Thyroid gland (tissue), 4 donors: ENCODE results near the gene PARD3. TPM values are rescaled to one million over a fixed set of nuclear protein-coding genes. Genes with fewer than 3 reads are reported as not detected.
"Not testable (repeated sequence)": the region's sequence is repeated elsewhere in the genome, so short reads cannot be mapped to it uniquely, and the experiment has no call there.

ENCODE experiments used
- DNase-seq, 2 donors: peaks; one replicate each; pipeline ENCODE4 v3.0.0-alpha.2; 2019
- H3K27ac ChIP-seq, 3 donors: fragments of 200-600 bp; sonication (generic); 1 replicate in 2 of 3; 2 replicates in 1 of 3; pipeline ENCODE4 v1.5.1; 2016 to 2019; ENCODE audit warnings: mild to moderate bottlenecking in 1 of 3, moderate library complexity in 1 of 3
- H3K27me3 ChIP-seq: fragments of 200-600 bp; sonication (generic); one replicate; pipeline ENCODE4 v1.5.1; 2019
- H3K36me3 ChIP-seq, 2 donors: fragments of 200-600 bp; sonication (generic); one replicate each; pipeline ENCODE4 v1.5.1; 2016 to 2019
- H3K4me1 ChIP-seq, 2 donors: fragments of 200-600 bp; sonication (generic); one replicate each; pipeline ENCODE4 v1.5.1; 2017 to 2019
- H3K4me3 ChIP-seq, 3 donors: fragments of 200-600 bp; sonication (generic); replicated peaks in 1 of 3; 1 replicate in 2 of 3; 2 replicates in 1 of 3; pipeline ENCODE4 v1.5.1; 2016; ENCODE audit warnings: mild to moderate bottlenecking in 1 of 3
- H3K9me3 ChIP-seq: fragments of 200-600 bp; sonication (generic); one replicate; pipeline ENCODE4 v1.5.1; 2017
- POLR2A ChIP-seq, 2 donors: fragments of 450-650 bp; IDR thresholded peaks; one replicate each; pipeline ENCODE4 v1.6.1; 2017; ENCODE audit warnings: antibody characterized with exemption in 2 of 2, mild to moderate bottlenecking in 2 of 2, moderate library complexity in 1 of 2
- WGBS, 2 donors: methylation state at CpG; one replicate each; pipeline ENCODE4 v1.1.5; 2017; 5-methylcytosine and 5-hydroxymethylcytosine counted together
- intact Hi-C: fragments of 100-400 bp; cut with DNase I; formaldehyde crosslinking; loops from one replicate; pipeline ENCODE4 v1.15.1; 2023
- total RNA-seq, 4 donors: library from RNA; depleted of rRNA; stranded (reverse); fragments of >200 nt; gene quantifications; one replicate each; pipeline ENCODE4 v1.2.3, GENCODE V29; 2016
- TF ChIP-seq, protein P1 (sequence below), 6 experiments: fragments of 200-600 bp in 3 of 6; fragments of 450-650 bp in 3 of 6; sonication (generic) in 3 of 6; IDR thresholded peaks; one replicate each; pipeline ENCODE4 v1.5.1; 2016 to 2019; ENCODE audit warnings: antibody characterized with exemption in 6 of 6, mild to moderate bottlenecking in 2 of 6, inconsistent platforms in 1 of 6, moderate library complexity in 1 of 6

PARD3 gene
- total RNA-seq, 4 donors from 2014 or later: 48.6 to 88.4 (median 57.7) TPM

DNA sequence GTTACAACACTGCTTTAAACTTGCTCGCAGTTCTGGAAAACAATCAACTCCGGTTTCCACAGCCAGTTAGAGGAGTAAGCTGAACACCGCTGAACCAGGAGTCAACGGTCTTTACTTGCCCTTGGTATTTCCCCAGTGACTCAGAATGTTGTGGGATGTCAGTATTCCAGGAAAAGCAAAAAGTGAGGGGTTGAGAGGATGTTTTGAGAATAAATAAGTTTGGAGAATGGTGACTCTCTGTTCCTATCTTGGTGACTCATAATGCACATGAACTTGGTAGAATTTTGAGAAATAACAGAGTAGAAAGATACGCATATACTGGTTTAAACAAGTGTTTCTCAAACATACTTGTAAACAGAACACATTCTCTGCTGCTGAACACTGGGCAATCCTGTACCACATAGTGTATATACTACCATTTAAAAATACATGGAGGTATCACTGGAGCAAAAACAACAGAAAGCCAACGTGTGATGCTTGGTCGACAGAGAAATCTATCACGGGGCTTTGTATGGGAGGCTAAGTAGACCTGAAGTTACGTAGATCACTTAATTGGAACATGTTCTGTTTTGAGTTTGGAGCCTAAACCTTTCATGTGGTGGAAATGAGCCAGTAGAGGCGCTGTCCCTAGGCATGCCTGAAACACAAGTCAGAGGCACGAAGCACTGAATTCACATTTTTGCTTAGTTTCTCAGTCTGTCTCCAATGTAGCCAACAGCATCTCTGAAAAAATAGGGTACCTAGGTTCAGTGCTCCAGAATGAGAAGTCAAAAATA lies 534.3 kb downstream of the PARD3 start:
- Histone ChIP-seq H3K9me3 (no peaks in the 10 kb centered on the region), H3K36me3 (no peaks in the 10 kb centered on the region), H3K4me3 (no peak overlapping the region), H3K4me1 (peaks cover 0 to 6% of the 10 kb centered on the region in 2 donors), H3K27ac (peak overlapping the region in 2 of 3 donors; percentile 19 to 45), H3K27me3 (no peaks in the 10 kb centered on the region)
- no peak for DNase-seq
- intact Hi-C loops: no loop called here
- no peak for TF ChIP-seq POLR2A (IDR thresholded peaks at IDR 0.05)
- TF ChIP-seq, protein P1, sequence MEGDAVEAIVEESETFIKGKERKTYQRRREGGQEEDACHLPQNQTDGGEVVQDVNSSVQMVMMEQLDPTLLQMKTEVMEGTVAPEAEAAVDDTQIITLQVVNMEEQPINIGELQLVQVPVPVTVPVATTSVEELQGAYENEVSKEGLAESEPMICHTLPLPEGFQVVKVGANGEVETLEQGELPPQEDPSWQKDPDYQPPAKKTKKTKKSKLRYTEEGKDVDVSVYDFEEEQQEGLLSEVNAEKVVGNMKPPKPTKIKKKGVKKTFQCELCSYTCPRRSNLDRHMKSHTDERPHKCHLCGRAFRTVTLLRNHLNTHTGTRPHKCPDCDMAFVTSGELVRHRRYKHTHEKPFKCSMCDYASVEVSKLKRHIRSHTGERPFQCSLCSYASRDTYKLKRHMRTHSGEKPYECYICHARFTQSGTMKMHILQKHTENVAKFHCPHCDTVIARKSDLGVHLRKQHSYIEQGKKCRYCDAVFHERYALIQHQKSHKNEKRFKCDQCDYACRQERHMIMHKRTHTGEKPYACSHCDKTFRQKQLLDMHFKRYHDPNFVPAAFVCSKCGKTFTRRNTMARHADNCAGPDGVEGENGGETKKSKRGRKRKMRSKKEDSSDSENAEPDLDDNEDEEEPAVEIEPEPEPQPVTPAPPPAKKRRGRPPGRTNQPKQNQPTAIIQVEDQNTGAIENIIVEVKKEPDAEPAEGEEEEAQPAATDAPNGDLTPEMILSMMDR (IDR thresholded peaks at IDR 0.05): no peak
- WGBS, 2 donors: 69 to 79% methylated on average over 11 of the region's 11 CpGs

DNA sequence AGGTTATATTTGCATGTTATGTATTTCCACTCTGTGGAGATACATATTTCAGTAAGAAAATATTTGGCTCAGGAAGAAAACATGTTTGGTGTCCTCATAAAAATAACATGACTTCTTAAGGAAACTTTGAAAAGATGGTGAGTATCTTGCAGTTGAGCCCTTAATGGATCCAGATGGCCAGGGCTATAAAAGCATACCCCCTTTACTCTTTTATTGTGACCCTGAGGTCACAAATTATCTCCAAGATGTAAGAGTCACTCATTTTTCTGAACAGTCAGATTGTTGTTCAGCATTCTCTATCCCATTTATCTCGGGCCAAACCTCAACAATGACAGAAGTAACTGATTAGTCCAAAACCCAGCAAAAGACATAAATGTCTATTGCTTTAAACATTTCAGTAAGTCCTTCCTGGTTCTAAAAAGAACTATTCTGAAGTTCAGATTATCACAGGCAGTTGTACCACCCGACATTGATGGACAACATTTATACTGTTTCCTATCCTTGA lies 539.4 kb downstream of the PARD3 start:
- 91 to 93% methylated on average over 2 of the region's 2 CpGs for WGBS, 2 donors
- Histone ChIP-seq H3K9me3 (no peaks in the 10 kb centered on the region), H3K27me3 (no peaks in the 10 kb centered on the region), H3K27ac (no peak overlapping the region), H3K36me3 (no peaks in the 10 kb centered on the region), H3K4me3 (no peak overlapping the region), H3K4me1 (no peaks in the 10 kb centered on the region)
- no peak for DNase-seq
- intact Hi-C loops: no loop called here
- TF ChIP-seq, protein P1 (IDR thresholded peaks at IDR 0.05): no peak
- no peak for TF ChIP-seq POLR2A (IDR thresholded peaks at IDR 0.05)

DNA sequence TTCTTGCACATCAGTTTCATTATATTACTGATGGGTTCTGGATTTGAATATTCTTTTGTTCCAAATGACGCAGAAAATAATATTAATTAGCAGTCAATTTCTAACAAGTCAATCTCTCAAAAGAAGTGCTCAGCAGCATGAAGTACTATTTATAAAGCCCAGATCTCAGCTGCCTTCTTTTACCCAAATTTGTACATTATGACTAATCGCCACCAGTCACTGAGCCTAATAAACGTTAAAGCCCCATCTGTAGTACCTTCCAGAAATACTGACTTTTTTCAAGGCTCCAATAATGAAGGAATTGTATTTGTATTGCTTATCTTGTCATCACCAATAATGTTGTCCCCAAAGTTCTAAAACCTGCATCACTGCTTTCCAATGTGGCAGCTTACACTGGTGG lies 540.2 kb downstream of the PARD3 start:
- Histone ChIP-seq H3K4me3 (no peak overlapping the region), H3K27ac (no peak overlapping the region), H3K36me3 (no peaks in the 10 kb centered on the region), H3K4me1 (no peaks in the 10 kb centered on the region), H3K9me3 (no peaks in the 10 kb centered on the region), H3K27me3 (no peaks in the 10 kb centered on the region)
- intact Hi-C loops: no loop called here
- no peak for DNase-seq
- TF ChIP-seq, protein P1 (IDR thresholded peaks at IDR 0.05): no peak
- no peak for TF ChIP-seq POLR2A (IDR thresholded peaks at IDR 0.05)
- WGBS, 2 donors: 94% methylated on average over 3 of the region's 3 CpGs

DNA sequence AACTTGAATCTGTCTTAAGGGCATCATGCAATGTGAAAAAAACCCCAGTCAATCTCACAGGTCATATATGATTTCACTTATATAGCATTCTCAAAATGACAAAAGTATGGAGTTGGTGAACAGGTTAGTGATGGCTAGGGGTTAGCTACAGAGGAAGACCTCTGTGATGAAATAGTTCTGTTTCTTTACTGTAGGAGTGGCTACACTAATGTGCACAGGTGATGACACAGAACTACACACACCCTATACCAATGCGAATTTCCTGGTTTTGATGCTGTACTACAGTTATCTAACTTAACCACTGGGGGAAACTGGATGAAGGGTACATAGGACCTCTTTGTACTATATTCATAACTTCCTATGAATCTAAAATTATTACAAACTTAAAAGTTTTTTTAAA lies 541.8 kb downstream of the PARD3 start:
- TF ChIP-seq POLR2A (IDR thresholded peaks at IDR 0.05): no peak
- TF ChIP-seq, protein P1 (IDR thresholded peaks at IDR 0.05): no peak
- DNase-seq: no peak
- 94 to 97% methylated on average over 1 of the region's 1 CpG for WGBS, 2 donors
- H3K9me3 ChIP-seq: no peaks in the 10 kb centered on the region
- H3K27ac ChIP-seq: no peak overlapping the region
- no peaks in the 10 kb centered on the region for H3K36me3 ChIP-seq
- H3K4me1 ChIP-seq: no peaks in the 10 kb centered on the region
- no peak overlapping the region for H3K4me3 ChIP-seq
- intact Hi-C loops: no loop called here
- H3K27me3 ChIP-seq: no peaks in the 10 kb centered on the region

DNA sequence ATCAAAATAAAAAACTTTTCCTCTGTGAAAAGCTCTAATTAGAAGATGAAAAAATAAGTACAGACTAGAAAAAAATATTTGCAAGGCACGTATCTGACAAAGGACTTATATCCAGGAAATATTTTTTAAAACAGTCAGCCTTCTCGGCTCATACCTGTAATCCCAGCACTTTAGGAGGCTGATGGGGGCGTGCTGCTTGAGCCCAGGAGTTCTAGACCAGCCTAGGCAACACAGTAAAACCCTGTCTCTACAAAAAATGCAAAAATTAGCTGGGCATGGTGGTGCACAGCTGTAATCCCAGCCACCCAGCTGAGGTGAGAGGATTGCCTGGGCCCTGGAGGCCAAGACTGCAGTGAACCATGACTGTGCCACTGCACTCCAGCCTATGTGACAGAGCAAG lies 542.8 kb downstream of the PARD3 start:
- 95 to 97% methylated on average over 3 of the region's 3 CpGs for WGBS, 2 donors
- H3K9me3 ChIP-seq: no peaks in the 10 kb centered on the region
- H3K4me3 ChIP-seq: no peak overlapping the region
- H3K27ac ChIP-seq: no peak overlapping the region
- TF ChIP-seq, protein P1 (IDR thresholded peaks at IDR 0.05): no peak
- TF ChIP-seq POLR2A (IDR thresholded peaks at IDR 0.05): no peak
- no peaks in the 10 kb centered on the region for H3K4me1 ChIP-seq
- intact Hi-C loops: no loop called here
- H3K27me3 ChIP-seq: no peaks in the 10 kb centered on the region
- DNase-seq: no peak
- no peaks in the 10 kb centered on the region for H3K36me3 ChIP-seq

DNA sequence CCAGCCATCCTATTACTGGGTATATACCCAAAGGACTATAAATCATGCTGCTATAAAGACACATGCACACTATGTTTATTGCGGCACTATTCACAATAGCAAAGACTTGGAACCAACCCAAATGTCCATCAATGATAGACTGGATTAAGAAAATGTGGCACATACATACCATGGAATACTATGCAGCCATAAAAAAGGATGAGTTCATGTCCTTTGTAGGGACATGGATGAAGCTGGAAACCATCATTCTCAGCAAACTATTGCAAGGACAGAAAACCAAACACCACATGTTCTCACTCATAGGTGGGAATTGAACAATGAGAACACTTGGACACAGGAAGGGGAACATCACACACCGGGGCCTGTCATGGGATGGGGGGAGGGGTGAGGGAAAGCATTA lies 546.7 kb downstream of the PARD3 start:
- H3K4me1 ChIP-seq, DNase-seq, intact Hi-C loops, H3K9me3 ChIP-seq, H3K36me3 ChIP-seq, H3K27me3 ChIP-seq, H3K27ac ChIP-seq, H3K4me3 ChIP-seq: not testable (repeated sequence)
- WGBS, 2 donors: 100% methylated on average over 1 to 2 of the region's 2 CpGs
